ENCODE results near the gene ARHGEF7. TPM values are rescaled to one million over a fixed set of nuclear protein-coding genes. Genes with fewer than 3 reads are reported as not detected.

ARHGEF7 gene
- total RNA-seq, 2 experiments from 2014 or later: 53.1 to 53.4 TPM

- Mint-ChIP-seq H3K27me3 (no peaks in the 10 kb centered on the region), H3K36me3 (peaks cover 42% of the 10 kb centered on the region), H3K4me1 (ENCODE audit: low read depth) (peaks cover 18% of the 10 kb centered on the region), H3K27ac (no peak overlapping the region), H3K4me3 (no peak overlapping the region), H3K9me3 (no peaks in the 10 kb centered on the region)
- intact Hi-C loops (cut with micrococcal nuclease): no loop called here
- CTCF ChIA-PET: no interaction called here
- POLR2A ChIA-PET: no interaction called here
- DNase-seq: no peak
These were observed 157.0 kb downstream of the ARHGEF7 start for GRCh38 chr13:111272117-111272516.

GRCh38 chr13:111275382-111275781 is 160.3 kb downstream of the ARHGEF7 start:
- H3K4me3 Mint-ChIP-seq: no peak overlapping the region
- DNase-seq: no peak
- CTCF ChIA-PET: interaction anchor here (1.4 kb wide), 1 partner anchor 207 kb away, joined by 4 read pairs; no protein-coding TSS in a partner anchor
- POLR2A ChIA-PET: no interaction called here
- H3K27me3 Mint-ChIP-seq: no peaks in the 10 kb centered on the region
- intact Hi-C loops (cut with micrococcal nuclease): no loop called here
- peaks cover 18% of the 10 kb centered on the region for H3K4me1 Mint-ChIP-seq (ENCODE audit: low read depth)
- peaks cover 41% of the 10 kb centered on the region for H3K36me3 Mint-ChIP-seq
- peak overlapping the region; percentile 57 for H3K27ac Mint-ChIP-seq
- no peaks in the 10 kb centered on the region for H3K9me3 Mint-ChIP-seq

GRCh38 chr13:111275995-111276618 is 161.0 kb downstream of the ARHGEF7 start:
- ChIA-PET POLR2A (no interaction called here), CTCF (interaction anchor here (1.4 kb wide), 1 partner anchor 208 kb away, joined by 4 read pairs; no protein-coding TSS in a partner anchor)
- intact Hi-C loops (cut with micrococcal nuclease): no loop called here
- no peak overlapping the region for H3K4me3 Mint-ChIP-seq
- no peak for DNase-seq
- H3K36me3 Mint-ChIP-seq: peaks cover 42% of the 10 kb centered on the region
- no peaks in the 10 kb centered on the region for H3K9me3 Mint-ChIP-seq
- no peaks in the 10 kb centered on the region for H3K27me3 Mint-ChIP-seq
- H3K4me1 Mint-ChIP-seq (ENCODE audit: low read depth): peaks cover 18% of the 10 kb centered on the region
- H3K27ac Mint-ChIP-seq: peak overlapping the region; percentile 57

GRCh38 chr13:111278258-111278657 is 163.1 kb downstream of the ARHGEF7 start:
- Mint-ChIP-seq H3K4me3 (no peak overlapping the region), H3K27ac (no peak overlapping the region), H3K36me3 (peaks cover 49% of the 10 kb centered on the region), H3K9me3 (no peaks in the 10 kb centered on the region), H3K27me3 (no peaks in the 10 kb centered on the region), H3K4me1 (ENCODE audit: low read depth) (peaks cover 18% of the 10 kb centered on the region)
- ChIA-PET POLR2A (no interaction called here), CTCF (no interaction called here)
- intact Hi-C loops (cut with micrococcal nuclease): no loop called here
- DNase-seq: no peak

GRCh38 chr13:111278743-111279652 is 163.9 kb downstream of the ARHGEF7 start:
- H3K4me3 Mint-ChIP-seq: no peak overlapping the region
- peaks cover 55% of the 10 kb centered on the region for H3K36me3 Mint-ChIP-seq
- ChIA-PET POLR2A (no interaction called here), CTCF (no interaction called here)
- no peaks in the 10 kb centered on the region for H3K27me3 Mint-ChIP-seq
- no peak for DNase-seq
- peaks cover 18% of the 10 kb centered on the region for H3K4me1 Mint-ChIP-seq (ENCODE audit: low read depth)
- no peaks in the 10 kb centered on the region for H3K9me3 Mint-ChIP-seq
- H3K27ac Mint-ChIP-seq: no peak overlapping the region
- intact Hi-C loops (cut with micrococcal nuclease): no loop called here

GRCh38 chr13:111280226-111280625 is 165.1 kb downstream of the ARHGEF7 start:
- Mint-ChIP-seq H3K9me3 (no peaks in the 10 kb centered on the region), H3K4me3 (no peak overlapping the region), H3K27ac (no peak overlapping the region), H3K36me3 (peaks cover 60% of the 10 kb centered on the region), H3K27me3 (no peaks in the 10 kb centered on the region), H3K4me1 (ENCODE audit: low read depth) (peaks cover 16% of the 10 kb centered on the region)
- DNase-seq: no peak
- CTCF ChIA-PET: no interaction called here
- POLR2A ChIA-PET: no interaction called here
- intact Hi-C loops (cut with micrococcal nuclease): no loop called here

- Mint-ChIP-seq H3K27me3 (no peaks in the 10 kb centered on the region), H3K27ac (no peak overlapping the region), H3K9me3 (no peaks in the 10 kb centered on the region), H3K4me3 (no peak overlapping the region), H3K36me3 (peaks cover 60% of the 10 kb centered on the region), H3K4me1 (ENCODE audit: low read depth) (peaks cover 9% of the 10 kb centered on the region)
- intact Hi-C loops (cut with micrococcal nuclease): no loop called here
- POLR2A ChIA-PET: no interaction called here
- DNase-seq: no peak
- CTCF ChIA-PET: interaction anchor here (1.5 kb wide), 1 partner anchor 213 kb away, joined by 9 read pairs; no protein-coding TSS in a partner anchor
These were observed 165.8 kb downstream of the ARHGEF7 start for GRCh38 chr13:111280681-111281585.

GRCh38 chr13:111281751-111282311 is 166.7 kb downstream of the ARHGEF7 start:
- H3K27me3 Mint-ChIP-seq: no peaks in the 10 kb centered on the region
- intact Hi-C loops (cut with micrococcal nuclease): no loop called here
- no peak for DNase-seq
- no peak overlapping the region for H3K4me3 Mint-ChIP-seq
- no peaks in the 10 kb centered on the region for H3K4me1 Mint-ChIP-seq (ENCODE audit: low read depth)
- ChIA-PET CTCF (interaction anchor here (1.5 kb wide), 1 partner anchor 214 kb away, joined by 9 read pairs; no protein-coding TSS in a partner anchor), POLR2A (no interaction called here)
- H3K36me3 Mint-ChIP-seq: peaks cover 58% of the 10 kb centered on the region
- no peak overlapping the region for H3K27ac Mint-ChIP-seq
- H3K9me3 Mint-ChIP-seq: no peaks in the 10 kb centered on the region

GRCh38 chr13:111282425-111282824 is 167.3 kb downstream of the ARHGEF7 start:
- Mint-ChIP-seq H3K27ac (no peak overlapping the region), H3K27me3 (no peaks in the 10 kb centered on the region), H3K9me3 (no peaks in the 10 kb centered on the region), H3K36me3 (peaks cover 62% of the 10 kb centered on the region), H3K4me3 (no peak overlapping the region), H3K4me1 (ENCODE audit: low read depth) (no peaks in the 10 kb centered on the region)
- POLR2A ChIA-PET: no interaction called here
- DNase-seq: no peak
- intact Hi-C loops (cut with micrococcal nuclease): no loop called here
- CTCF ChIA-PET: no interaction called here

GRCh38 chr13:111282997-111283396 is 167.9 kb downstream of the ARHGEF7 start:
- no peak for DNase-seq
- intact Hi-C loops (cut with micrococcal nuclease): no loop called here
- Mint-ChIP-seq H3K4me3 (no peak overlapping the region), H3K27ac (no peak overlapping the region), H3K9me3 (no peaks in the 10 kb centered on the region), H3K27me3 (no peaks in the 10 kb centered on the region), H3K36me3 (peaks cover 62% of the 10 kb centered on the region), H3K4me1 (ENCODE audit: low read depth) (no peaks in the 10 kb centered on the region)
- CTCF ChIA-PET: no interaction called here
- POLR2A ChIA-PET: no interaction called here

- Mint-ChIP-seq H3K27me3 (no peaks in the 10 kb centered on the region), H3K9me3 (no peaks in the 10 kb centered on the region), H3K27ac (no peak overlapping the region), H3K4me1 (ENCODE audit: low read depth) (no peaks in the 10 kb centered on the region), H3K4me3 (no peak overlapping the region), H3K36me3 (peaks cover 58% of the 10 kb centered on the region)
- intact Hi-C loops (cut with micrococcal nuclease): no loop called here
- ChIA-PET POLR2A (no interaction called here), CTCF (no interaction called here)
- DNase-seq: no peak
These were observed 168.3 kb downstream of the ARHGEF7 start for GRCh38 chr13:111283457-111283856.

GRCh38 chr13:111283991-111284390 is 168.9 kb downstream of the ARHGEF7 start:
- H3K27me3 Mint-ChIP-seq: no peaks in the 10 kb centered on the region
- POLR2A ChIA-PET: no interaction called here
- no peaks in the 10 kb centered on the region for H3K4me1 Mint-ChIP-seq (ENCODE audit: low read depth)
- H3K27ac Mint-ChIP-seq: no peak overlapping the region
- H3K36me3 Mint-ChIP-seq: peaks cover 58% of the 10 kb centered on the region
- no peaks in the 10 kb centered on the region for H3K9me3 Mint-ChIP-seq
- intact Hi-C loops (cut with micrococcal nuclease): no loop called here
- CTCF ChIA-PET: no interaction called here
- H3K4me3 Mint-ChIP-seq: no peak overlapping the region
- DNase-seq: no peak
